GM10266 (cell line): ENCODE results near the gene TRAF3IP1.

ENCODE experiments used
- DNase-seq: peaks from one replicate; pipeline ENCODE4 v3.0.0; 2012; ENCODE audit errors: extremely low spot score
- CTCF ChIP-seq: IDR thresholded peaks from 2 replicates; pipeline ENCODE4 v1.5.1; 2012; ENCODE audit warnings: mild to moderate bottlenecking, low read depth; ENCODE audit not compliant: control insufficient read depth, insufficient read depth; ENCODE audit errors: missing control alignments

Gene TRAF3IP1

GRCh38 chr2:238449241-238449640 is 128.9 kb downstream of the TRAF3IP1 start:
- DNase-seq = no peak
- TF ChIP-seq CTCF = no peak

GRCh38 chr2:238449909-238450417 is 129.6 kb downstream of the TRAF3IP1 start:
- TF ChIP-seq CTCF = no peak
- no peak for DNase-seq

GRCh38 chr2:238450440-238450861 is 130.1 kb downstream of the TRAF3IP1 start:
- DNase-seq = no peak
- no peak for TF ChIP-seq CTCF
